NCI-H446 treated with DMSO at 0.1 percent for 48 hours (cell line): ENCODE results near the gene FUT7.
"Not testable (repeated sequence)": the region's sequence is repeated elsewhere in the genome, so short reads cannot be mapped to it uniquely, and the experiment has no call there.

ENCODE experiments used
- DNase-seq: peaks from one replicate; lab custom pipeline; 2025; lab: John Stamatoyannopoulos, UW

FUT7 gene

GRCh38 chr9:137049544-137050449, 17.9 kb upstream of the FUT7 start:
- DNase-seq, result no peak

DNA sequence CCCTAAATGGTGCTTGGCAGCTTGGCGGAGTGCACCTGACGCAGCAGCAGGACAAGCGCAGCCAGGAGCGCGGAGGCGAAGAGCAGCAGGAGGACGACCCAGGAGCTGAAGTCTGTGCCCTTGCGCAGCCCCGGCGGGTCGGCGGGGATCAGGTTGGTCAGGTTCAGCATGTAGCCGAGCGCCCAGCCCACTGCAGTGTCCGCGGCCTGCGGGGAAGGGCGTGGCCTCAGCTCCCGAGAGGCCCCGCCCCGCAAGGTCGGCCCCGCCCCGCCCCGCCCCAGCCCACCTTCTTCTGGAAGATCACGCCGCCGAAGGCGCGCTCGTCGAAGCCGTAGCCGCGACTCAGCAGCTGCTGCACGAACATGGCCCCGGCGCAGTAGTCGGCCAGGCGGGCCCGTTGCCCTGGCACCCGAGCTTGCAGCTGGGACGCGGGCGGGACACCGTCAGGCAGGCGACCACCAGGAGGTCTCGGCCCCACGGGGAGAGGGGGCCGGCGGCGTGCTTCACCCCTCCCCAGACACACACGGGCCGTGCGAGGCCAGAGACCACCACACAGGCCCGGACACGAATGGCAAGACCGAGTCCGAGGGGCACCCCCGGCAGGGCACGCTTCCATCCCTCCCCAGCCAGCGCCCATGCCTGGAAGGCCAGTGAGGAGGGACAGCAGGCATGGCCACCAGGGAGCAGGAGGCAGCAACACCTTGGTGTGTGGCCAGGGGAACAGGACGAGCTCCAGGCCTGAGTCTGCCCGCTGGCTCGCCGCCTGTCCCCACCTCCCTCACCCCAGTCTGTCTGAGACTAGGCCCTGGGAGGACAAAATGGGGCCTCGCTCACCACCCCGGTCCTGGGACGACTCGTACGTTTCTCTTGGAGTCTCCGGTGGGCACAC, 17.0 kb upstream of the FUT7 start:
- DNase-seq, result no peak

GRCh38 chr9:137046088-137046787, 14.3 kb upstream of the FUT7 start, which contains the start of gene NPDC1:
TSS of gene NPDC1 (minus strand) at chr9:137046177. CDS start at chr9:137045989, 188 bp downstream.
- no peak for DNase-seq

GRCh38 chr9:137045294-137046087, 13.6 kb upstream of the FUT7 start:
- no peak for DNase-seq

DNA sequence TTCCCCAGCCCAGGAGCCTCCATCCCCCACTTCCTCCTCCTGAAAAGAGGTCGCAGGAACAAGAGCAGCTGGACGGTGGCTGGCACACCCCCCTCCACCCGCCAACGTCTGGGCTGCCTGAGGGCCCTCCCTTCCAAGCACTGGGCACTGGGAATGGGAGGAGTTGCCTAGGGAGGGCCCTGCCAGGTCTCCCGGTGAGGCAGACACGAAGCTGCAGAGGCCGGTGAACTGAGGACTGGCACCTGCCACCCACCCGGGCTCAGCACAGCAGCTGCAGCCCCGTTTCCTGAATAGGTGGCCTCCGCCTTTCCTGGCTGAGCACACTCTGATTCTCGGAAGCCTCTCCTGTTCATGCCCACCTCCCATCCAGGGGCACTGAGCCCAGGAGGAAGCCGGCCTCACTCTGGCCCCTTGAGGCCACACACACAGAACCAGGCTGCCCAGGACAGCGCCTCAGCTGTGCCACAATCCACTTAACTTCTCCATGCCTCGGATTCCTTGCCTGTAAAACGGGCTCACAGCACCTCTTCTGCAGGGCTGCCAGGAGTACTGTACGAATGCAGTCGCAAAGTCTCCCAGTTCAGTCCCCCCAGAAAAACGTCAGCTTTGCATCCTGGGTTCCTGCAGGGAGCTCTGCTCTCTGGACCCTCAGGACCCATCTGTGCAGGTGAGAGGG, 12.8 kb upstream of the FUT7 start:
- DNase-seq, result no peak

DNA sequence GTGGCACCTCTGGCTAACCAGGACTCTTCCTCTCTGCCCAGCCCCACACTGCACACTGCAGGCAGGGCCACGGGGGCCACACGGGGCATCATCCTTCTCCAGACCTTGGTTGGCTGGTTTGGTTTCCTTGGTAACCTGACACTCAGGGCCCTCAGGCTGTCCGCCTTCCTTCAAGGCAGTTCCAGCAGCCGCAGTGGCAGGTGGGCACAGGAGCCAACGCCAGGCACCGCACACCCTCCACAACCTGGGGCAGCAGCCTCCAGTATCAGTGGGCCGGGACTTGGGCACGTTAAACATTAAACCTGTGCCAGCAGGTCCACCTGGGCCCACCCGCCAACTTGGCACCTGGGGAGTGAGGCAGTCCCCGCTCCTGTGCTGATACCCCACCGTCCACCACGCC, 12.1 kb upstream of the FUT7 start:
- DNase-seq, result no peak

- no peak for DNase-seq
Observed at GRCh38 chr9:137042751-137043727, 11.2 kb upstream of the FUT7 start.

- DNase-seq, result no peak
Observed at GRCh38 chr9:137041124-137041523, 9.2 kb upstream of the FUT7 start.

DNA sequence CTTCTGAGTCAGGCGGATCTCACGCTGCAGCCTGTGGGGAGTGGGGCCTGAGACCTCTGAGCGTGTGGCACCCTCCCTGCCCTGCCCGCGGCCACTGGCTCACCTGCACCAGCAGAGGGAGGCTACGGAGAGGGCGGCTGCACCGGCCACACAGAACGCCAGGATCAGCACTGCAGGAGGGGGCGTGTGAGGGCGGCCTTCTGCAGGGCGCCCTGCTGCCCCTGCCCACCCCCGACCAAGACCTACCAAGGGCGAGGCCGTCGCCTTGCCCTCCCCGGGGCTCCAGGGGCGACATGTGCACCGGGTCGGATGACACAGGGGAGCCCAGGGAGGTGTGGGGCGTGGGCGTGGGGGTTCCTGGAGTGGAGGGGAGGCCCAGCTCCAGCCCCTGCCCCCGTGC, 8.7 kb upstream of the FUT7 start:
- no peak for DNase-seq

- no peak for DNase-seq
Observed at GRCh38 chr9:137039611-137040366, 7.9 kb upstream of the FUT7 start.

DNA sequence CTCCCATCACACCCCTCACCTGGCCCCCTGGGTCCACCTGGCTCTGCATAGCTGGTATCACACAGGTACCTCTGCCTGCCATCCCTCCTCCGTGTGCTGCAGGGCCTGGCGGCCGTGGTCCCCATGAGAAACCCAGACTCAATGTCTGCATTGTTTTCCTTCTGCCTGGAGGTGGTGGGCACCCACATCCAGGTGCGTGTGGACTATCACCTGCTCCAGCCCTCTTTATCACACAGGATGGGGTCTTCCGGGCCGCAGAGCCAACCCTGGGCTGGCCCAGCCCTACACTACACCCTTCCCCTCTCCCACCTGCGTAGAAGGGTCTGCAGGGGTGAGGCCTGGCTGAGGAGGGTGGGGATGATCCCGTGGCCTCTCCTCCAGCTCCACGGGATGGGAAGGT, 7.0 kb upstream of the FUT7 start:
- DNase-seq, result no peak

GRCh38 chr9:137037483-137037882, 5.6 kb upstream of the FUT7 start:
- DNase-seq, result no peak

- DNase-seq, result no peak
Observed at GRCh38 chr9:137037035-137037434, 5.1 kb upstream of the FUT7 start.

DNA sequence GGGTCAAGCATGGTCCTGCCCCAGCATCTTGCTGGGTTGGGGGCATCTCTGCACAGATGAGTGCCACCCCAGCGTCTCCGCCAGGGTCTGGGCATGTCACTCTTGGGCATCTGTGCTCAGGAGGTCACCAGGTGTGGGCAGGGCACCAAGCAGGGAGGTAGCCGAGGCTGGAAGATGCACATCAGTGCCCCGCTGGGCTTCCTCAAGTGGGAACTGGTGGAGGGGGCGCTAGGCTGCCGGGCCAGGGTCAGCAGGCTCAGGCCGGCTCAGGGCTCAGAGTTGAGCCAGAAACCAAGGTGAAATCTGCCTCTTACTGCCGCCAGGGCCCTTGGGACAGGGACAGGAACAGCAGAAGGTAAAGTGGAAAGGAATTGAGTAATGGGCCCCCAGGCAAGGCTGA, 4.0 kb upstream of the FUT7 start:
- DNase-seq, result no peak

DNA sequence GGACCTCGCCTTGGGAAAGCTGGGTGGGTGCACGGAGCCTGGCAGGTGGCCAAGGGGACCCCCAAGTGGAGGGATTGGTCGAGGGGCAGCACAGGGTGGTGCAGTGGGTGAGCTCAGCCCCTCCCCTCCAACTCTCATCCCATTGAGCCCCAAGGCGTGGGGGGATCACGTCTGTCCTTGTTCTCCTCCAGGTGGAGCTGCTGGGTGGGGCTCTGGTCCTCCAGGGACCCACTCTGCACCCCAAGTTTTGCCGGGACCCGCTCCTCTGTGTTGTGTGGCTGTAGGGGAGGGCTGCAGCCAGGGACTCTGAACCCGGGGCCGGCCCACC, 3.6 kb upstream of the FUT7 start:
- DNase-seq, result no peak

- peak; percentile 43 for DNase-seq
Observed at GRCh38 chr9:137034709-137035506, 3.0 kb upstream of the FUT7 start.

- DNase-seq, result no peak
Observed at GRCh38 chr9:137034039-137034708, 2.3 kb upstream of the FUT7 start.

DNA sequence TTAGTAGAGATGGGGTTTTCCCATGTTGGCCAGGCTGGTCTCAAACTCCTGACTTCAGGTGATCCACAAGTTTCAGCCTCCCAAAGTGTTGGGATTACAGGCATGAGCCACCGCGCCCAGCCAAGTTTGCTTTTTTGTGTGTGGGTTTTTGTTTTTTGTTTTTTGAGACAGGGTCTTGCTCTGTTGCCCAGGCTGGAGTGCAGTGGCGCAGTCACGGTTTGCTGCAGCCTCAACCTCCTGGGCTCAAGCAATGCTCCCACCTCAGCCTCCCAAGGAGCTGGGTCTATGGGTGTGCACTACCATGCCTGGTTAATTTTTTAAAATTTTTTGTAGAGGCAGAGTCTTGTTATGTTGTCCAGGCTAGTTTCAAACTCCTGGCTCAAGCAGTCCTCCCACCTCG, 1.6 kb upstream of the FUT7 start:
- DNase-seq, result not testable (repeated sequence)
